ENCODE measurements around the gene CCDC194. TPM values are rescaled to one million over a fixed set of nuclear protein-coding genes. Genes with fewer than 3 reads are reported as not detected.

Gene CCDC194
- total RNA-seq, 2 experiments from 2014 or later = 4.7 to 4.8 TPM

DNA sequence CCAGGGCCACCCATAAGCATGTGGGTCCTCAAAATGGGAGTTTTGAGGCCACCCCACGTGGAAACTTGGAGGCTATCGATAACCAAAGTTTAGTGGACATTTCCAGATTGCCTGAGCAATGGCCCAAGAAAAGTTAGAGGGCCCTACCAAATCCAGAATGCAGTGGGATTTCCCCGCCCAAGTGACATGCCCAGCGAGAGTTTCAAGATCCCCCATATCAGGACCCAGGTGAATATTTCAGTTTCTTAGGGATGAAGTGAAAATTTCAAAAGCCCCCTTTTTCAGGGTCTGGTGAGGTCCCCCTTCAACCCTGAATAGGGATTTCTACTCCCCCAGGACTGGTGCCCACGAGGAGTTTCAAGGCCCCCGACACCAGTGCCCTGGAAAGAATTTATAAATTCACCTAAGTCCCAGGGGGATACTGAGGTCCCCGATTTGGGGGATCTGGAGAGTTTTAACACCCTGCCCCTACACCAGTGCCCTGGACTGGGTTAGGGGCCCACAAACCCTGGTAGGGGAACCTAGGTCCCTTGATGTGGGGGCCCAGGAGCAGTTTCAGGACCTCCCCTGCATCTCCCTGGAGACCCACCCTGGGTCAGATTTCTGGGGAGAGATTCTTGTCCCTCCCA, 10.7 kb upstream of the CCDC194 start:
- Mint-ChIP-seq H3K4me3 (peak overlapping the region; percentile 86), H3K27me3 (ENCODE audit: low read depth) (no peaks in the 10 kb centered on the region), H3K27ac (peak overlapping the region; percentile 97), H3K4me1 (ENCODE audit: low read depth) (peaks cover 42% of the 10 kb centered on the region), H3K9me3 (ENCODE audit: insufficient read depth) (no peaks in the 10 kb centered on the region), H3K36me3 (ENCODE audit: low read depth) (peaks cover 47% of the 10 kb centered on the region)
- ATAC-seq (no peak), DNase-seq (peak; percentile 31)
- POLR2A ChIA-PET = interaction anchor here (0.6 to 3.1 kb wide), 15 partner anchors 10 to 877 kb away, joined by 3 to 36 read pairs (median 5); partner anchors contain the start of genes CCDC194, DDA1, JAK3 and MVB12A
- CTCF ChIA-PET = interaction anchor here (0.9 to 2.4 kb wide), 8 partner anchors 10 to 112 kb away, joined by 3 to 14 read pairs (median 4); partner anchors contain the start of genes CCDC194 and TMEM221

DNA sequence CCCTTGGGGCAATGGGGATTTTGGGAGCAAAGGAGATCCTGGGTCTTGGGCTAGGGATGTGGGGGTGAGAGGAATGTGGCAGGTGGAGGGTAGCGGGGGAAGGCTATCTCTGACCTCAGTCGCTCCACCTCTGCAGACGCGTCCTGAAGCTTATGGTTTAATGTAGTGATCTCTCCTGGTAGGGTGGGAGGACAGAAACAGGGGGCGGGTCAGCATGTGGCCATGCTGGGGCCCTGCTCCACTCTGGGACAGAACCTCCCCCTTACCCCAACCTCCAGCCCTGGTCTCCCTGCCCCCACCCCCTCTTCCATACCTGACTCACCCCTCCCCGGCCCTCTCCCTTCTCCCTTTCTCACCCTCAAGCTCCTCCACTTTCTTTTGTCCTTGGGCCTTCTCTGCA, 10.0 kb upstream of the CCDC194 start:
- peaks cover 42% of the 10 kb centered on the region for H3K4me1 Mint-ChIP-seq (ENCODE audit: low read depth)
- no peaks in the 10 kb centered on the region for H3K9me3 Mint-ChIP-seq (ENCODE audit: insufficient read depth)
- ATAC-seq (no peak), DNase-seq (peak; percentile 38)
- peak overlapping the region; percentile 97 for H3K27ac Mint-ChIP-seq
- H3K4me3 Mint-ChIP-seq = peak overlapping the region; percentile 86
- peaks cover 46% of the 10 kb centered on the region for H3K36me3 Mint-ChIP-seq (ENCODE audit: low read depth)
- no peaks in the 10 kb centered on the region for H3K27me3 Mint-ChIP-seq (ENCODE audit: low read depth)
- POLR2A ChIA-PET = no interaction called here
- CTCF ChIA-PET = interaction anchor here (1.0 to 1.2 kb wide), 3 partner anchors 14 to 62 kb away, joined by 3 to 5 read pairs (median 3); no protein-coding TSS in a partner anchor

DNA sequence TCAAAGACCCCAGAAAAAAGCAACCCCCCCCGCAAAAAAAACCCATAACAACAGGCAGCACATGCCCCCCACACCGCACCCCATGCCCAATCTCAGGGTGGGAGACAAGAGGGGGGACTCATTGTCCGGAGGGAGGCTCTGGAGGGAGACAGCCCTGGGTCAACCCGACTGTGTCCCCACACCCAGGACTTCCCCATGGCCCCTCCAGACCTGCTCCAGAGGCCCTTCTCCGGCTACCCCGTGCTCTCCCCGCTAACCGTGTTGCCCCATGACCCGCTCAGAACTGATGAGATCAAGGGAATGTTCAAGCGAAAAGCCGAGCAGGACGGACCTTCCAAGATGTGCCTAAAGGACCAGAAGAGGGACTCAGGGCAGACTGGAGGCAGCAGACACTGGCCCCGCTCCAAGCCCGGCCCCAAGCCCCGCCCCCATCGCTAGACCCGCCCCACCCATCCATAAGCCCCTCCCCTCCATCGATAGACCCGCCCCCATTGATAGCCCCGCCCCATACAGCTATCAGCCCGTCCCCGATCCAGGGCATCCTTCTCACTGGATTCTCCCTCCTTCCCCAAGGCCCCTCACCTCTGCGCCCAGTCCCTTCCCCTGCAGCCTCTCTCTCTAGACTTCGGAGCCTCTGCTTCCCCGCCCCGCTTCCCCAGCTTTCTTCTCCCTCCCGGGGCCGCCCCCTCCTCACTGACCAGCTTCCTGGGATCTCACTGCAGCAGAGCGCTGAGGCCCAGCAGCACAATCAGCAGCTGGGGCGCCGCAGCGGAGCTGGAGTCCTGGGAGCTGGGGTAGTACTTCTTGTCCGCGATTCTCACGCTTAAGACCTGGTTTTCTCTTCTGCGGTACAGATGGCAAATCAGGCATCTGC, 9.2 kb upstream of the CCDC194 start:
- Mint-ChIP-seq H3K27me3 (ENCODE audit: low read depth) (no peaks in the 10 kb centered on the region), H3K27ac (peak overlapping the region; percentile 97), H3K4me3 (peak overlapping the region; percentile 86), H3K4me1 (ENCODE audit: low read depth) (peaks cover 42% of the 10 kb centered on the region), H3K36me3 (ENCODE audit: low read depth) (peaks cover 50% of the 10 kb centered on the region), H3K9me3 (ENCODE audit: insufficient read depth) (no peaks in the 10 kb centered on the region)
- CTCF ChIA-PET = interaction anchor here (1.2 kb wide), 2 partner anchors 14 to 63 kb away, joined by 3 to 5 read pairs; no protein-coding TSS in a partner anchor
- POLR2A ChIA-PET = interaction anchor here (0.7 to 1.5 kb wide), 3 partner anchors 11 to 122 kb away, joined by 3 to 6 read pairs (median 3); partner anchors contain the start of genes ANKLE1 and MVB12A
- ATAC-seq (no peak), DNase-seq (peak; percentile 60)

DNA sequence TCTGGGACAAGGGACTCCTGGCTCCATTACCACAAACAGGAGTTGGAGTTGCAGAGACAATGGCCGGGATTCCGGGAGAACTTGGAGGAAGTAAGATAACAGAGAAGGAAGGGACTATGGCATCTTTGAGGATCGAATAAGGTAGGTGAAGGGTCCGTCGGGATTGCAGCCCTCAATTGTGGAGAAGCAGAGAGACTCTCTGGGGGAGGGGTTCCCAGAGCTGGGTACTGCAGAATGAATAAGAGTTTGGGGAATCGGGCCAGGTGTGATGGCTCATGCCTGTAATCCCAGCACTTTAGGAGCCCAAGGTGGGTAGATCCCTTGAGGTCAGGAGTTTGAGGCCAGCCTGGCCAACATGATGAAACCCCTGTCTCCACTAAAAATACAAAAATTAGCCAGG, 7.6 kb upstream of the CCDC194 start:
- H3K4me3 Mint-ChIP-seq = no peak overlapping the region
- no peaks in the 10 kb centered on the region for H3K27me3 Mint-ChIP-seq (ENCODE audit: low read depth)
- ChIA-PET POLR2A (interaction anchor here (0.6 to 1.5 kb wide), 2 partner anchors 10 to 40 kb away, joined by 3 read pairs; no protein-coding TSS in a partner anchor), CTCF (no interaction called here)
- no peak for DNase-seq
- peaks cover 46% of the 10 kb centered on the region for H3K36me3 Mint-ChIP-seq (ENCODE audit: low read depth)
- H3K27ac Mint-ChIP-seq = peak overlapping the region; percentile 15
- H3K9me3 Mint-ChIP-seq (ENCODE audit: insufficient read depth) = no peaks in the 10 kb centered on the region
- H3K4me1 Mint-ChIP-seq (ENCODE audit: low read depth) = peaks cover 31% of the 10 kb centered on the region
- no peak for ATAC-seq

DNA sequence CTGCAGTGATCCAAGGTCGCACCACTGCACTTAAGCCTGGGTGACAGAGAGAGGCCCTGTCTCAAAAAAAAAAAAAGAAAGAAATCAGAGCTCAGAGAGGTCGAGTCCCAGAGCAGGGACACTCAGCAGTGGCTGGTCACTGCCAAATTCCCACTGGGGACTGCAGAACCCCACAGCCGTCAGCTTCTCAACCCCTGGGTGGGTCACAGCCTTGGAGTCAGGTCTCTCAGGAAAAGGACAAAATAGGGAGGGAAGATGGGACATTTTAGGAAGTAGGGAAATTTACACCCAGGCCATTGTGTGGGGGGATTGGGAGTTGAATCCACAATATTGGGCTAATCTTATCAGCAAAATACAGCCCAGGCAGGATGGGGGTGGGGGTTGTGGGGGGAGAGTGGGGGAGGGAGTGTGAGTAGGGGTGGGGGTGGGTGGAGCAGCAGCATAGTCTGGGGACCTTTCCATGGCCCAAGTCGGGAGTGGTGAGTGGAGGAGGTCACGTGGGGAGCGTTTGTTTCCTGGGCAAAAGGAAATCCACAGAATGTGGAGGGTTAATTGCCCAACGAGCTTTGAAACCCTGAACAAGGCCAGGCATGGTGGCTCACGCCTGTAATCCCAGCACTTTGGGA, 5.0 kb upstream of the CCDC194 start:
- no peaks in the 10 kb centered on the region for H3K27me3 Mint-ChIP-seq (ENCODE audit: low read depth)
- peaks cover 45% of the 10 kb centered on the region for H3K36me3 Mint-ChIP-seq (ENCODE audit: low read depth)
- DNase-seq (no peak), ATAC-seq (no peak)
- H3K27ac Mint-ChIP-seq = no peak overlapping the region
- H3K9me3 Mint-ChIP-seq (ENCODE audit: insufficient read depth) = no peaks in the 10 kb centered on the region
- no peak overlapping the region for H3K4me3 Mint-ChIP-seq
- ChIA-PET POLR2A (no interaction called here), CTCF (interaction anchor here (1.0 to 1.2 kb wide), 2 partner anchors 10 to 66 kb away, joined by 3 to 4 read pairs; no protein-coding TSS in a partner anchor)
- peaks cover 32% of the 10 kb centered on the region for H3K4me1 Mint-ChIP-seq (ENCODE audit: low read depth)

DNA sequence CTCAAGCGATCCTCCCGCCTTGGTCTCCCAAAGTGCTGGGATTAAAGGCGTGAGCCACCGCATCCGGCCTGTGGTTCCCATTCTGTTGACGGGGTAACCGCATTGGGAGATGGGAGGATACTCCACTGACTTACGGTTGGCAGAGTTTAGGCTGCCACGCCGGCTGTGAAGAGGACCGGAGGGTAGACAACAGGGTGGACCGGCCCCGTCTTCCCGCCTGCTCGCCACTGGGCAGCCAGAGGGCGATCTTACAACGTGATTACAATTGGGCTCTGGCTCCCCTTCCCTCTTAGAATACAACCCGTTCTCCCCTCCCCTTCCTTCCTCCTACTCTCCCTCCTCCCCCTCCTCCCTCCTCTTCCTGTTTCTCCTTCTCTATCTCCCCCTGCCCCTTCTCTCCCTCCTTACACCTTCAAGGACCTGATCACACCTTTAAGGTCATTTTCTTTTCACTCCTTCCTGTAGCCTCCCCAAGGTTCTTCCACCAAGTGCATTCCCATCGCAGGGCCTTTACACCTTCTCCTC, 957 bp upstream of the CCDC194 start:
- Mint-ChIP-seq H3K4me1 (ENCODE audit: low read depth) (peaks cover 34% of the 10 kb centered on the region), H3K27me3 (ENCODE audit: low read depth) (peaks cover 8% of the 10 kb centered on the region), H3K27ac (peak overlapping the region; percentile 82), H3K9me3 (ENCODE audit: insufficient read depth) (no peaks in the 10 kb centered on the region), H3K36me3 (ENCODE audit: low read depth) (peaks cover 20% of the 10 kb centered on the region), H3K4me3 (peak overlapping the region; percentile 18)
- ChIA-PET POLR2A (interaction anchor here (0.7 to 3.0 kb wide), 3 partner anchors 11 to 88 kb away, joined by 3 to 16 read pairs (median 4); partner anchors contain the start of genes BST2 and MVB12A), CTCF (interaction anchor here (0.7 to 2.3 kb wide), 8 partner anchors 9 to 71 kb away, joined by 3 to 14 read pairs (median 4); partner anchors contain the start of gene BST2)
- DNase-seq = peak; percentile 84
- peak; percentile 38 for ATAC-seq

DNA sequence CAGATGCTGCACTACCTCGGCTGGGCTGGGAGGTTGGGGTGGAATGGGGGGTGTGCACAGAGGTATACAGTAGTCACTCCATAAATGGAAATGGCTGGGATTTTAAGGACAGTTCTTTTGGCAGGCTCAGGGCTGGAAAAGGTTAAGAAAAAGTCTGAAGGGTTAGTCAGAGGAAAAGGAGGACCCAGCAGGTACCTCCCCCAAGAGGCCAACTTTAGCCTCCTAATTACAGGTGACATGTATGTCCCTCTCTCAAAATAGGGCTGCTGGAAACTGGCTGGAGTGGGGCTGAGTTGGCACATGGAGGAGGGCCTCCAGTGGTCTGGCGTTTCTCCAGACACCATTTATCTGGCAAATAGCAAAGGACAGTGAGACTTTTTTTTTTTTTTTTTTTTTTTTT, 994 bp downstream of the CCDC194 start:
- ChIA-PET CTCF (interaction anchor here (1.6 to 1.8 kb wide), 2 partner anchors 8 to 73 kb away, joined by 4 to 9 read pairs; no protein-coding TSS in a partner anchor), POLR2A (interaction anchor here (3.0 kb wide), 1 partner anchor 13 kb away, joined by 16 read pairs; the partner anchor contains the start of gene BST2)
- ATAC-seq (no peak), DNase-seq (no peak)
- Mint-ChIP-seq H3K36me3 (ENCODE audit: low read depth) (peaks cover 17% of the 10 kb centered on the region), H3K4me3 (no peak overlapping the region), H3K4me1 (ENCODE audit: low read depth) (peaks cover 35% of the 10 kb centered on the region), H3K27ac (no peak overlapping the region), H3K27me3 (ENCODE audit: low read depth) (peaks cover 15% of the 10 kb centered on the region), H3K9me3 (ENCODE audit: insufficient read depth) (peaks cover 7% of the 10 kb centered on the region)

DNA sequence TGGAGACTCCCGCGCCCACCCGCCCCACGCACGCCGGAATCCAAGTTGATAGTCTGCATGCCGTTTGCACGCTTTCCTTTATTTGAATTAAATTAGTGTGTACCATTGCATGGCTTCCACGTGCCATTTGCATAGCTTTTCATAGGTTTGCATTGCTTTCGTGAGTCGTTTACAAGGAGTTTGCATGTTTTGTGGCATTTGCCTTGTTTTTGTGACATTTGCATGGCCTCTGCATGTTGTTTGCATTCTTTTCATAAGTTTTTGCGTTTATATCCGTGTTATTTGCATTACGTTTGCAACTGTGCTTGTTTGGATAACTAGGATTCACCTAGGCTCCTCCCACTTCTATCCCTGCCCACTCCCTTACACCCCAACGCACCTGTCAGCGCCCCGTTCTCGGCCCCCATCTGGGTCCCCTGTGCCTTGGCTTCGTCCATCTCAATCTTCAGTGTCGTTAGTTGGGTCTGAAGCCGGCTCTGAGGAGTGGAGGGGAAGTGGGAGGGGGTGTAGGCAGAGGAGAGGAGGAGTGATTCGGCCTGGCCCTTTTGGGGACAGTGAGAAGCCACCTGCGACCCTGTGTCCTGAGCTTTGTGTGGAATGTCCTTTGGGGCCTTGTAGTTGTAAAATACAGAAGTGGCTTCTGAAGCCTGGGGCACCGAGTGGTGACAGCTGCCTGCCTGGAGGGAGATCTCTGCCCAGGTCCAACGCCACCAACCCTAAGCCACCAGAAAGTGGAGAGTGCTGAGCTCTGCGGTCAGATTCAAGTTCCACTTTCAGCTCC, 2.4 kb downstream of the CCDC194 start:
- Mint-ChIP-seq H3K27ac (no peak overlapping the region), H3K9me3 (ENCODE audit: insufficient read depth) (peaks cover 7% of the 10 kb centered on the region)
- no peak for ATAC-seq

DNA sequence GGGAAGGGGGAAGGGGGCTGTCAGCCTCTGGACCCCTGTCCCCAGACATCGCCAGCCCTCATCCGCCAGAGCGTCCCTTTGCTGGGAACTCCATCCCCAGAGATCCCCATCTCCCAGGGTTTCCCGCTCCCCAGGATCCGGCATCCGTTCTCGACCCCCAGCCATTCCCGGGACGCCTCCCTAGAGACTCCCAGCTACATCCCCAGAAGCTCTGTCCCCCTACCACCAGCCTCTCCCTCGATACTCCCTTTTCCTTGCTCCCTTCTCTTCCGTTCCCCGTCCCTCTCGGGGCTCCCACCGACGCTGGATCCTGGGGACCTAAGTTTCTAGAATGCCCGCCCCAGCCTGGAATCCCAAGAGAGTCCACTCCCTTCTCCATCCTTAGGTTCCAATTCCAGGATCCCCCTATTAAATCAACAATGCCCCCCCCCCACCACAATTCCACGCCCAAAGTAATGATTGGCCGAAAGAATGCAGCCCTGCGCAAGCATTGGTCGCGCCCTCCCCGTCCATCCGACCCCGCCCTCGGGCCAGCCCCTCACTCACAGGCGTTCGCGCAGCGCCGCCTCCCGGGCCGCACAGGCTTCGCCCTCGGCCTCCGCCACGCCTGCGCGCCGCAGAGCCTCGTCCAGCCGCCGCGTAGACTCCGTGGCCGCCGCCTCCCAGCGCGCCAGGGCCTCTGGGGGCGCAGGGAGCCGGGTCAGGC, 3.2 kb downstream of the CCDC194 start:
- POLR2A ChIA-PET = interaction anchor here (0.6 to 1.7 kb wide), 2 partner anchors 84 to 159 kb away, joined by 4 to 6 read pairs; no protein-coding TSS in a partner anchor
- ATAC-seq = peak; percentile 98
- CTCF ChIA-PET = interaction anchor here (0.7 to 4.2 kb wide), 12 partner anchors 10 to 619 kb away, joined by 3 to 22 read pairs (median 6); partner anchors contain the start of genes BST2, DDA1, MRPL34 and MVB12A
- H3K9me3 Mint-ChIP-seq (ENCODE audit: insufficient read depth) = peaks cover 7% of the 10 kb centered on the region
- peaks cover 9% of the 10 kb centered on the region for H3K36me3 Mint-ChIP-seq (ENCODE audit: low read depth)
- H3K27me3 Mint-ChIP-seq (ENCODE audit: low read depth) = peaks cover 15% of the 10 kb centered on the region
- peak overlapping the region; percentile 79 for H3K4me3 Mint-ChIP-seq
- no peak overlapping the region for H3K27ac Mint-ChIP-seq
- H3K4me1 Mint-ChIP-seq (ENCODE audit: low read depth) = peaks cover 32% of the 10 kb centered on the region
- DNase-seq = peak; percentile 91

More for the DNA sequence above, 2.4 kb downstream of the CCDC194 start:
- ChIA-PET CTCF (interaction anchor here (1.0 to 4.2 kb wide), 9 partner anchors 11 to 99 kb away, joined by 4 to 13 read pairs (median 5); partner anchors contain the start of genes BST2, DDA1, MRPL34 and MVB12A), POLR2A (interaction anchor here (0.6 to 1.7 kb wide), 7 partner anchors 11 to 158 kb away, joined by 3 to 7 read pairs (median 4); partner anchors contain the start of genes BST2 and MVB12A)
- Mint-ChIP-seq H3K36me3 (ENCODE audit: low read depth) (peaks cover 9% of the 10 kb centered on the region), H3K27me3 (ENCODE audit: low read depth) (peaks cover 15% of the 10 kb centered on the region), H3K4me1 (ENCODE audit: low read depth) (peaks cover 32% of the 10 kb centered on the region), H3K4me3 (peak overlapping the region; percentile 79)
- no peak for DNase-seq
